SW480 (cell line): ENCODE measurements around the gene CEPT1.

Source experiments
- DNase-seq: peaks from one replicate; pipeline ENCODE4 v3.0.0-alpha.2; 2016; ENCODE audit warnings: low spot score

Gene CEPT1

DNA sequence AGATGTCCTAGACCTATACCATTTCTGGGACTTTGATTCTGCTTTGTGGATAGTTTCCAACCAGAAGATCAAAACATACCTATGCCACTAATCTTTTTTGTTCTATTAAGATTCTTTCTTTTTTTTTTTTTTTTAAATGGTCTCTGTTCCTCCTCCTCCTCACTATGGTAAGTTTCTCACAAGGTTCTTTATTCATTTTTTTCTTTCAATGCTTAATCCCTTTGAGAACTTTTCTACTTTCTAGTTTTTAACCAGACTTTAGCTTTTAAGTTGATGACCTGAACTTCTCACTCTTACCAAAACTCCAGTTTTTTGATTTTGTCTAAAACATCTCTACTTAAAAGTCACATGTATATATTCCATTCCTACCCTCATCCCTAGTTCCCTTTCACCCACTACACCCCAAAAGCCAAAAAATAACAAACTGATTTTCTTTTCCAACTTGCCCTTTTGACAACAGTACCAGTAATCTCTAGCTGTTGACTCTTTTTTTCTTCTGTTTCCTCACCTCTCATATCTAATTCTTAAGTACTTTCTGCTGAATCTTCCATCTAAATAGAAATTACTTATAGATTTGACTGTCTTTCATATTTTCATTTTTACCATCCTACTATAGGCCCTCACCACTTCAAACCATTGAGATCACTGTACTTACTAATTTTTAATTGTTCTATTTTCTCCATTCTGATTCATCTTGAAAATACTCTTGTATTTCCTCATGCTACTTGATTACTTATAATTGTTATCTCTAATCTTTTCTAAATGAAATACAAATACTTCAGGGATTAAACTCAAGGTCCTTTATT lies 6.1 kb downstream of the CEPT1 start:
- DNase-seq = no peak

DNA sequence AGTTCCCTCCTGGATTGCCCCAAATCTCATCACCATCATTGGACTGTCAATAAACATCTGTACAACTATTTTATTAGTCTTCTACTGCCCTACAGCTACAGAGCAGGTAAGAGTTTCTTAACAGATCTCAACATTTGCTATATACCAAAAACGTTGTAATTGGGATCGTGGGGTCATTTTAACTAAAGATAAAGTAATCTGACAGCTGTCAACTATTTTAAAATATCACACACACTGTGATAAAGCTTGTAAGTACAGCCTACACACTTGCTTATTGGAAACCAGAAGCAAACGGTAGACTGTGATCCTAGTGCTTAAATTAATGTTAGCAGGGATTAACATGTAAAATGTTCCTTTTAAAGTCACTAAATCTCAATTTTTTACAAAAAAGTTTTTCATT lies 7.9 kb downstream of the CEPT1 start:
- no peak for DNase-seq

DNA sequence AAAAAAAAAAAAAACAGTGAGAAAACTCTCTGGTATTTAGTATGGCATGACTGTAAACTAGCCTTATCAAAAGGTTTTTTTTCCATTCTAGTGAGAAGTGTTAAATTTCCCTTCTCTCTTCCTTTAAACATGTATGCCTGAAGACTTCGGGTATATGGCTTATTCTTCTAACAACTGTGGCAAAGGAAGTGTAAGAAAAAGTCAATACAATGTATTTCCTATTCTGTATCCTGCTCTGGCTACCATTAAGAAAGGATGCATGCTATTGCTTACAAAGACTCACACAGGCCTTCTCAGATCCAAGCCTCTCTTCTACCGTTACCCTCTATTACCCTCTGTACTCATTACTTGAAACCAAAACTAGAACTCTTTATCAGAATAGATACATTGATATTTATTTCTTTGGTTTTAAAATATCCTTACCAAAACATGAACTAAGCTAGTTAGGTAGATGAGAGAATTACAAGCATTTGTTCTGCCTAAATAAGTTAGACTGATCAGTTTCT lies 8.4 kb downstream of the CEPT1 start:
- no peak for DNase-seq

DNA sequence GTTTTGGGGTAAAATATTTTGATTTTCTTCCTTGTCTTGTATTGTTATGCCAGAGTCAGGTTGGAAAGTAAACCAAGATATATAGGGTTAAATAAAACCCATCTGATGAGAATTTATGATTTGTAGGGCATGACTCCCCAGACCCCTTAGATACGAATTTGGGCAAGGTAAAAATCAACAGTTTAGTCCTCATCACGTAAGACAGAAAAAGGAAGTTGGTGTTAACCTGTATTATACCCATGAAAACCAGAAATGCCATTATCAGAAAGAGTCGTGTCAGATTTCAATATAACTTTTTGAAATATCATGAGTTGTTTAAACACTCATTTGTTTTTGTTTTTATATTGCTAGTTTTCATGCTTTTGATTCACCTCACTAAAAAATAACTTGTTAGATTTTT lies 11.8 kb downstream of the CEPT1 start:
- no peak for DNase-seq

DNA sequence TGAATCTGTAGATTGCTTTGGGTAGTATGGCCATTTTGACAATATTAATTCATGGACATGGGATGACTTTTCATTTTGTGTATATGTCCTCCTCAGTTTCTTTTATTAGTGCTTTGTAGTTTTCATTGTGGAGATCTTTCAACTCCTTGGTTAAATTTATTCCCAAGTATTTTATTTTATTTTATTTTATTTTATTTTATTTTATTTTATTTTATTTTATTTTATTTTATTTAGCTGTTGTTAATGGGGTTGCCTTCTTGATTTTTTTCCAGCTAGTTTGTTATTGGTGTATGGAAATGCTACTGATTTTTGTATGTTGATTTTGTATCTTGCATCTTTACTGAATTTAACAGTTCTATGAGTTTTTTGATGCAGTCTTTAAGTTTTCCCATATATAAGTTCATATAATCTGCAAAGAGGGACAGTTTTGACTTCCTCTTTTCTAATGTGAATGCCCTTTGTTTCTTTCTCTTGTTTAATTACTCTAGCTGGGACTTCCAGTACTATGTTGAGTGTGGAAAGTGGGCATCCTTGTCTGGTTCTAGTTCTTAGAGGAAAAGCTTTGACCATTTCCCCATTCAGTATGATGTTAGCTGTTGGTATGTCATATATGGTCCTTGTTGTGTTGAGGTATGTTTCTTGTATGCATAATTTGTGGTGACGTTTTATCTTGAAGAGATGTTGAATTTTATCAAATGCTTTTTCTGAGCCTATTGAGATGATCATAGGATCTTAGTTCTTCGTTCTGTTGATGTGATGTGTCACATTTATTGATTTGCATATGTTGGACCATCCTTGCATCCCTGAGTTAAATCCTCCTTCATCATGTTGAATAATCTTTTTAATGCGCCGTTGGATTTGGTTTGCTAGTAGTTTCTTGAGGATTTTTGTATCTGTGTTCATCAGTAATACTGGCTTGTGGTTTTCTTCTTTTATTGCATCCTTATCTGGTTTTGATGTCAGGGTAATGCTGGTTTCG lies 14.3 kb downstream of the CEPT1 start:
- no peak for DNase-seq

DNA sequence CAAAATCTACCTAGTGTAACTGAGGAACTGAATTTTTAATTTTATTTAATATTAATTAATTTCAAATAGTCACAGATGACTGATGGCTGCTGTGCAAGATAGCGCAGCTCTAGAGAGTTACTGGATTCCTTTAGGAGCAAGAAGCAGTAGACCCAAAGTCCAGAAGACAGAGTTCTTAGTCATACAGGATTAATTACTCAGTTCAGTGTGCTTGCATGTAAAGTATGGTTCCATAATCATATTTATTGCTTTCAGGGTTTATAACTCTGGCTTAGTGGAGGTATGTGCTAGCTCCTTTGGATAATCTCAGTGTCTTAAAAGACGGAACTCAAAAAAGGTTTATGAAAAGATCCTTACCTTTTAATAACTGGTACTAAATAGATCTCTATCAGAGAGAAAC lies 17.4 kb downstream of the CEPT1 start:
- no peak for DNase-seq

DNA sequence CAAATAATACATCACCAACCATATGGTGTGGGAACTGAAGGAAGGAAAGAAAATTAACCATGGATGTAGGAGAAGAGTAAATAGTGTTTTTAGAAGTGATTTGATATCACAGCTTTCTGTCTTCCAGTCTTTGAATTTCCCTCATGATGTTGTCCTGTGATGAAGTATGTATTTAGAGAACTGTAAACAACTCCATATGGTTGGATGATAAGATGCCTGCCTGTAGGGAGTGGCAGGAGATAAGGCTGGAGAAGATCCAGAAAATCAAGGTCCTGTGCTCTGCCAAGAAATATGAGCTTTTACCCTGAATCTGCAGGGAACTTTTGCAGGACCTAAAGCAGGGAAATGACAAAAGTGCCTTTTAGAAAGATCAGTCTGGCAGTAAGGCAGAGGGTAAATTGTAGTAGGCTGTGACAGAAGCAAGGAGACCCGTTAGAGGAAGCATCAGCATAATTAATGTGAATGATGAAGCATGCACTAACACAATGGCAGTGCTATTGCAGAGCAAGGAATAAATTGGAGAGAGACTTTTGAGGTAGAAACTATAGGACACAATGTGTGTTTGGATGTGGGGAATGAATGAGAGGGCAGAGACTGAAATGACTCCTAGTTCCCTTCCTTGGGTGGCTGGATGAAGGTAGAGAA lies 21.9 kb downstream of the CEPT1 start:
- no peak for DNase-seq

DNA sequence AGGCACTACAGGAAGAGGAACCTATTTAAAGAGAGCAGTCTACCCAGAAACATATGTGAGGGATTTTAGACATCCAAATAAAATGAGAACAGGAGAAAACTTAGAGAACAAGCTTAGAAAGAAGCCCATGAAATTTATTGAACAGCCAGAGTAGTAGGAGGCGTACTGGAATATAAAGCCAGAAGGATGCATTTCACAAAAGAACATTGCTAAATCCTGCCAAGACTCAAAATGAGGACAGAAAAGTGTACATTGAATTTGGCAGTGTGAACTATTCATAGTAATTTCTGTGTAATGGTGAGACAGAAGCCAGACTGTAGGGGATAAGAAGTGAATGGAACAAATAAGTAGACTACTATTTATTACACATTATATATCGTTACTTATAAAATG lies 22.5 kb downstream of the CEPT1 start:
- DNase-seq = no peak

DNA sequence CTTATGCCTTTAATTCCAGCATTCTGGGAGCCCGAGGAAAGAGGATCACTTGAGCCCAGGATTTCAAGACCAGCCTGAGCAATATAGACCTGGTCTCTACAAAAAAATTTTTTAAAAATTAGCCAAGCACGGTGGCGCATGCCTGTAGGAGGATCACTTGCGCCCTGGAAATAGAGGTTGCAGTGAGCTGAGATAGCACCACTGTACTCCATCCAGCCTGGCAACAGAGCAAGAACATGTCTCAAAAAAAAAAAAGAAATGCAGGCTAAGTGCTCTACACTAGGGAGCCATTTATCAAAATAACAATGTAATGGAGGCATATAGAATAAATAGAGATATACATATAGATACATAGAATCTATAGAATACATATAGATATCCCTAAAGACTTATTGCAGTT lies 23.3 kb downstream of the CEPT1 start:
- DNase-seq = no peak

DNA sequence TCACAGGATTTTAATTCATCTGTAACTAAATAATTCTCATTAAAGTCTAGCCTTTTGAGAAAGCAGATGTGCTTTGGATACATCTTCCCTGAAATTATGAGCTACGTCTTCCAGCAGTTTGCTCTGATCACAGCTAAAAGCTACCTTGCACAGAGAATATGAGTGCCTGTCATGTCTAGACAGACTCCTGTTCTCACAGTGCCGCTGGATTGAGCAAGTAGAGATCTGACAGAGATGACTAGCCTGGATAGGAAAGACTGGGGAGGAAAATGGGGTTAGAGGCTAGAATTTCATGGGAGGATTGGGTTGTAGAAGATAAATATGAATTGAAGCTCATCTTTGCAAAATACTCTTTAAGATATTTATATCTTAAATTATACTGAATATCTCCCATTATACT lies 24.1 kb downstream of the CEPT1 start:
- no peak for DNase-seq

DNA sequence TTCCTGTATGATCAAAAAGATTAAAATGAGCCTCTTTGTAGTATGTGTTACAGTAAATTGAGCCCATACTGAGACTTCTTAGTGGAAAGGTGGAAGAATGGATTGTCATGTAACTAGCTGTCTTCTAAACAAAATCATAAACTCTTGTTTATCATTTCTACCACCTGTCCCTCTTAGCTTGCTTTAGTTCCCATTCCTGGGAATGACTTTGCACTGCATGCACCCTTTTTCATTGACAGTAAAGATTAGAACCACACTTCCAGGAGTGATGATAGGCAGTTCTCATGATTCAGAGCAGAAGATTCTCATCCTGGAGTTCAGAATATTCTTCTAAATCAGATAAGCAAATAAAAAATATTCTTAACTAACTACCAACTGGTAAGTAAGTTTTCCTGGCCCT lies 32.4 kb downstream of the CEPT1 start:
- no peak for DNase-seq

DNA sequence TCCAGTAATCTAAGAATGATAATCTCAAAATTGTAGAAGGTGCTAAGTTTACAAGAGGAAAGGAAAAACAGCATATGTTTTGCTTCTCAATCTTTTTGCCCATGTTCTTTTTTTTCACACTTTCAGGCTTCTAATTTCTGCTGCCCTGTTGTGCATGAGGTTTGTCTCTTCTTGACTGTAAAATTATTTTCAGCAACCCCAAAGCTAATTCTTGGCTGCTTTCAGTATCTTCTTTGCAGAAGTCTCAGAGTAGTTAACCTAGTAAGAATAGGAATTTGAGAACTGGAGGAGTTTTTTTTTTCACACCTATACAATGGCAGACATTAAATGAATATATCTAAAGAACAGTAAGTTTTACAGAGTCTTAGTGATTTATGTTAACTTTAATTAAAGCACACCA lies 34.0 kb downstream of the CEPT1 start:
- DNase-seq = no peak

DNA sequence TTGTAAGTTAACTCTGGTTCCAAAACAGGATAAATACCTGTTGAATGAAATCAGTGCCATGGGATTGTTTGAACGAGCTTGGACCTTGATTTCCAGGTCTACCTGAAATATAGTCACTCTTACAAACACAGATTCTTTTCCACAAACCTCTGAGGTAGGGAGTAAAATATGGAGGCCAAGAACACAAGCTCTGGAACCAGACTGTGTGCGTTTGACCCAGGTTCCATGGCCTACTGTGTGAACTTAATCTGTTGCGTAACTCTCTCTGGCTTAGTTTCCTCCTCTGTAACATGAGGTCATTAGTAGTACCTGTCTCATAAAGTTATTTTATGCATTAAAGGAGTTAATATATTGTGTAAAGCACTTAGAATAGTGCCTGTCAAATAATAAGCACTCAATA lies 35.3 kb downstream of the CEPT1 start:
- DNase-seq = no peak

DNA sequence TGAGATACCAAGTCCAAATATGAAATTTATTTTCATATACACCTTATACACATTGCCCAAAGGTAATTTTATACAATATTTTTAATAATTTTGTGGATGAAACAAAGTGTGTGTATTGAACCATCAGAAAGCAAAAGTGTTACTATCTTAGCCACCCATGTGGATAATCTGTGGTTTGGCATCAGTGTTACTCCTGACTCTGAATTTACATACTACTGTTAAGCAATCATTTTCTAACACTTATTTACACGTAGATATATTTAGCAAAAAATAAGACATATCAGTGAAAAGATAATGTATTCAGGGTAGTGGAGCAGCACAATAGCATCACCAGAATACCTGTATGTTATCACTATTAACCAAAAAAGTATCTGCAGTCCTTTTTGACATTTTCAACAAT lies 36.7 kb downstream of the CEPT1 start:
- DNase-seq = no peak

DNA sequence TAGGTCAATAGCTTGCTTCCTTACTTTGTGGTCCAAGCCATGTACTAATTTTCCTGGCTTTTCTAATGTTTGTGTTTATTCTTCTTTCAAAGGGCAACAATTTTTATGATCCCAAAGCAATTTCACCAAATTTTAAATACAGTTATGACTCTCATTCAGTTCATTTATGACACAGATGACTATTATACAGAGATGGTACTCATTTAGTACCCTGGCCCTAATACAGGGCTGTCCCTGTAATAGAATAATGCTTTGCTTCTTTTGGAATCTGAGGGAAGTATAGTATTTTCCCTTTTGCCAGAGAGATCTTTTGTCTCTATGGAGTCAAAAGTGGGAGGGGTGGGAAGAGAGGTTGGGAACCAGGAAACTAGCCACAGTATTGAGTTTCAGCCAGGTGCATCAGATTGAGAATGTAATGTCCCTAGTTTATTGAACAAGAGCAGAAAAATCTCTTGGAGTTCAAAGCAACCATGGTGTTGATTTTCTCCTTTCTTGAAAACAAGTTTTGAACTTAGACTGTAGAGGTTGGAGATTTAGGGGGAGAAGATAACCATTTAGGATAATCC lies 40.0 kb downstream of the CEPT1 start:
- DNase-seq = no peak

DNA sequence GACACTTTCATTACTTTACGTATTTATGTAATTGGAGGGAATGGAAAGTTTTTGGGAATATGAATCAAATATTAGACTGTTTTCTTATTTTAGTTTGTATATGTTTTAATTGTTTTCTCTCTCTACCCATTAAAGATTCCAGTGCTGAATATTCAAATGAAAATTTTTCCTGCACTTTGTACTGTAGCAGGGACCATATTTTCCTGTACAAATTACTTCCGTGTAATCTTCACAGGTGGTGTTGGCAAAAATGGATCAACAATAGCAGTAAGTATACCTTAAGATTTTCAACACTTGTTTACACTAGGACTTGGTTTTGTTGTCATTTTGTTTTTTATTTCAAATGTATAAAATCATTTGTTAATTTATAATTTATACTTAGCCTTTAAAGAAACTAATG lies 42.0 kb downstream of the CEPT1 start:
- DNase-seq = no peak

DNA sequence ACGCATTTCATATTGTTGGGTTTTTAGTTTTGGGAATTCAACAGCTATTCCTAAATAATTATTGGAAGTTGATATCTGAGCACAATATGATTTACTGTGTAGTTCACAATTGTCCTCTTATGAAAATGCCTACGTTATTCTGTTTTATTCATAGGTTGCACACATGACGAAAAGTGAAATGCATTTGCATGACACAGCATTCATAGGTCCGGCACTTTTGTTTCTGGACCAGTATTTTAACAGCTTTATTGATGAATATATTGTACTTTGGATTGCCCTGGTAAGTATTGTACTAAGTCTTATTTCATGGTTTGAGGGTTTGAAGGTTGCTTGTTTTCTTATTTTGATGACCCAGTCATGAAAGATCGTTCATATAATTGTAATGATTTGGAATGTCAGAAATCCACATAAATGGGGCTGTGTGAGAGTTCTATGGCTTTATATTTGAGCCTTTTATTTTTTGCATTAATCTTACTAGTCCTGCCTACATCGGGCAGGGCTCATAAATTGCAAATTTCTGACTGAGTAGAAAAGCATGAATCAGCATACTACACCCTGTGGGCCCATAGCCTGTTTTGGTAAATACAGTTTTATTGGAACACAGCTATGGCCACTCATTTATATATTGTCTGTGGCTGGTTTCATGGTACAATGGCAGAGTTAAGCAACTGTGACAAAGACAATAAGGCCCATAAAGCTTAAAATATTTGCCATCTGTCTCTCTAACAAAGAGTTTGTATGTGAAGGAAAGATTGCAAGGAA lies 43.5 kb downstream of the CEPT1 start:
- DNase-seq = no peak

DNA sequence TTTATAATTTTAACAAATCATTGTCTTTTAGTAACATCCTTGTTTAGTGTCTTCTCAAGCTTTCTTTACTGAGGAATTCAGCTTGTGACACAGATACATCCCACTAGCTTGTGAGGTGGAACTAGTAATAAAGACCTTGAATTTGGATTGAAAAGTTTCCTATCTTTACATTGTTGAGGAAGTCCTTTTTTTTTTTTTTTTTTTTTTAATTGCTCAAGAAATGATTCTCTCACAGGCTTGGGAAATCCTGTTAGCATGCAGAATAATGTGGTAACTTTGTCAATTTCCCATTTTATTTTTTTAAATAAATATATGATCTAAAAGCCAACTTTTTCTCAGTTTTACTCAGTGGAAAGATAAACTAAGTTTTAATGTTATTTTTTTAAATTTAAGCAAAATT lies 44.6 kb downstream of the CEPT1 start:
- no peak for DNase-seq

DNA sequence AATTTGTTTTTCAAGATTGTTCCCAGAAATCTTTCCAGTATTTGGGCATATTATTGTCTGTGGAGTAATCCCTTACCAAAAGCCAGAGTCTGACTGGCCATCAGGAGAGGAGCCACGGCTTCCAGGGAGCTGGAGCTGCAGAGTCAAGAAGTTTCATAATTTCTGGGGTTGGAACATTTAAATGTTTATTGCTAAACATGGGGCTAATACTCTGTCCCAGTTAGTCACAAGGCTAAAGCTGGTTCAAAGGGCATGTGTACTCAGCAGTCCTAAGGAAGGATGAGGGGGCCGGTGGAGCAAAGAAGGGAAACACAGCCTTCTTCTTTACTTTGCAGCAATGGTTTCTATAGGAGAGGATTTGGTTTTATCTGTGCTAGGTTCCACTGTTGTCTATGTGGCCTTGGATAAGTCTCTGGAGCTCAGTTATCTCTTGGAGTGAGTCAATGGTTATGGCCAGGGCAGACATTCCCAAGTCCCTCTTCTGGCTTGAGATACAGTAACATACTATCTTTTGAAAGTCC lies 51.0 kb downstream of the CEPT1 start:
- DNase-seq = no peak

DNA sequence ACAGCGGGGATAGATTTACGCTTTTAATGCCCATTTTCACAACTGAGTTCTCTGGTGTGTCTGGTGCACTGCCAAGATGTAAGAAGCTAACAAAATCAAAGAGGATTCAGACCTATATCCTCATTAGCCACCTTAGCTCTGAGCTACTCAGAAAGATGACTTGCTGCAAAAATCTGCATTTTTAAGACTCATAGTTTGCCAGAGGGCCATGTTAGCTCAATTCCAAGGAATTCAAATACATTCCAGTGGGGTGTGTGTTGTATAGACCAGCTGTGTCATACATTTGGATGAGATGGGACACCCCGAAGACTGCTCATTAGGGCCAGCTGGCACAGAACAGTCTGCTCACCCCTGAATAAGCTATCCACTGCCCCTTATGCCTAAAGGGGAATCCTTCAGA lies 51.5 kb downstream of the CEPT1 start:
- no peak for DNase-seq

DNA sequence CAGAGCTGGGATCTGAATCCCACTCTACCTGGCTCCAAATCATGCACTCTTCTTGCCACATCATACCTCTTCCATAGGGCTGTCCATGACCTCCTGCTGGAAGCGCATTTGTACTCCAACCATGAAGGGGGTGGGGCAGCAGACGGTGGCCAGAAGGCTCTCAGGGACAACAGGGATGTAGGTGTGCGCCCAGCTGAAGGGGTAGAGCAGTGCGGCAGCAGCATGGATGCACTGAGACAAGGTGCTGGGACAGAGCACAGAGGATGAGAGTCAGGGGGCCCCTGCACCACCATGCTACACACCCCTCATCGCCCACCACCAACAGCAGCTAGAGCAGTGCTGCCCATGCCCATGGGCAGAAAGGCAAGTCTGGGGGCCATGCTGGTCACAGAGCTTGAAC lies 52.1 kb downstream of the CEPT1 start:
- no peak for DNase-seq
